Measurements from ENCODE around the gene PGAP3.

PGAP3 gene

DNA sequence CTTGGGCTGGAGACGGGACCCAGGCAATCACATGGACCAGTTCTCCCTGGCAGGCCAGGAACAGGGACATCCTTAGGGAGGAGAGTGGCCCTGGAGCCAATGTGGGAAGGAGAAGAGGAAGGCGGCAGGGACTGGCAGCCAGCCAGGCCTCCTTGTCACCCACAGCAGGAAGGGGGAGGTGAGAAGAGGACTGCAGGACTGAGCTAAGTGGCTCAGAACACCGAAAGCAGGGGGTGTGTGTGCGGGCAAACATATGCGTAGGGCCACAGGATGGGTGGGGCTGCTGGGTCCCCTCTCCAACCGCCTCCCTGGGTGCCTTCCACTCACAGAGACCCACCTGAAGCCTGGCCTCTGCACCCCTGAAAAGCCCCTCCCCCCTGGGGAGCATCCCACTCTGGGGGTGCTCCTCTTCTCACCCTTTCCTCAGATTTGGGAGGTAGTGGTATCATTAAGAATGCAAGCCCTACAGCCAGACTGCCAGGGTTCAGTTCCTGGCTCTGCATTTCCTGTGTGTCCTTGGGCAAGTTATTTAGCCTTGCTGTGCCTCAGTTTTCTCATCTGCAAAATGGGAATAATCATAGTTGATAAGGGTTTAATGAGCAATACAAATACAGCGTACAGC is 11.5 kb downstream of the PGAP3 start:
- intact Hi-C loops (cut with DNase I): no loop called here
- DNase-seq: peak in 5 of 42 donors; percentile 31 to 60 (median 51)

DNA sequence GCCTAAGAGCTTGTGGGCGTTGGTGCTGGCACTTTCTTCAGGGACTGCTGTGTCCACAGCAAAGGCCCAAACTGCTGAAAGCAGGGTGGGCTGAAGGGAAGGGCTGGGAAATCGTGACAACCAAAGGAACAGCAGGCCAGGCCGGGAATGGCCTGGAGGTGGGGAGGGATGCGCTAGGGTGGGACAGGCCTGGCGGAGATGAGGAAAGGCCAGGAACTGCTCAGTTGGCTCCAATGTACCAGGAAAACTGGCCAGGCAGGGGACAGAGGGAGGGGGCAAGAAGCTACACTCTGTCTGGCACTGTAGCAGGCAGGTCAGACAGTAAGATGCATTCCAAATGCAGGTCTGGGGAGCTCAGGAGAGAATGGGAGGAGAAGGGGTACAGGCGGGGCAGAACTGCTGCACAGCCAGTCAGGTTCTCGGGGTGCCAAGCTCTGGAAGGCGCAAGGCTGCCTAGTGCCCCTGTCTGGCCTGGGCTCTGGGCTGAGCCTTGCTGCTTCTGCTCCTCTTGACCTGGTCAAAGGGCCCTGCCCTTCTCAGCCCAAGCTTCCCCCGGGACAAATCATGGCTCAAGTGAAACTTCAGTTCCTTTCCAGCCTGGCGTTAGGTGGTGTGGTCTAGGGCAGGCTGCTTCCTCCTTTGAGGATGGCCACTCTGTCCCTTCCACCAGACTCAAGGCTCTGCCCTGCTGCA is 12.3 kb downstream of the PGAP3 start:
- intact Hi-C loops (cut with DNase I): no loop called here
- no peak for DNase-seq

DNA sequence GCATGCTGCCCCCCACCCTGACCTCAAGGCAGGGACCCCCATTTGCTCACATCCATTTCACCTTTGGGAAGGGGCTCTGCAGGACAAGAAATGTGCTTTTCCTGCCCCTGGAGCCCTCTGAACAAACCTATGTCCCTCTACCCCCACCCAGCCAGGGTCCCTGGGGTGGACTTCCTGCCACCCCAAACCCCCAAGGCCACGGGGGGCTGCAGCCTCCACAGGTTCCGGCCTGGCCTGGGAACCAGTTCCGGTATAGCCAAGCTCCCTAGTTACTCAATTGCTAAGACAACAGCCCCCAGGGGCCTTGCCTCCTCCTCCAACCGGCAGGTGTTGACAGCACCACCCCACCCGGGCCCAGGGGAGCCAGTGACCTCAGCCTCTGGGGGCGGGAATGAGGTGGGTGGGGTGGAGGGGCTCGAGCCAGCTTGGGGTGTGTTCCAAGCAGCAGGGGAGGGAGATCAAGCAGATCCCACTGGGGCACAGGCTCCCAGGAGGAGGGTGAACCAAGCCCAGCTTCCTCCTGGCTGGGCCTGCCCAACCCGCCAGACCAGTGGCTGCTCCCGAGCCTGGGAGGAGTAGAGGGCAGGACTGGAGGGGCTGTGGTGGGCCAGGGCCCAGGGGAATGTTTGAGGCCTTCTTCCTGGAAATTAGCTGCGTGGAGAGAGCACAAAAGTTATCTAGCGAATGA is 13.0 kb downstream of the PGAP3 start:
- no peak for DNase-seq
- intact Hi-C loops (cut with DNase I): loop anchor here (5.0 kb wide), 1 partner anchor 53 kb away; no protein-coding TSS in a partner anchor

DNA sequence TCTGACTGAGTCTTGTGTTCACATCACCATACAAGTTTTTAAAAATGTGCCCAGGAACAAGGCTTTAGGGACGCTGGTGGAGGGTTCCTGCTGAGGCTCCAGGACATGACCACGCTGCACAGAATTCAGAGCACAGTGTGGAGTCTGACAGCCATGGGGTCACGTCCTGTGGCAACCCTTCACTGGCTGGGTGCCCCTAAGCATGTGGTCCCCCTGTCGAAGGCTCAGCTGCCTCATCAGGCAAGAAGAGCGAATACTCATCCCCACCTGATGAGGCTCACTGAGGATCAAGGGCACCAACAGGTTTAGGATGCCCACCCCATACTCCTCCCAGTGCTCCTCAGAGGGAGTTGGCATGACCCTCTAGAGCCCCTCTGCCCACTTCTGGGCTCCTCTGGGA is 13.7 kb downstream of the PGAP3 start:
- intact Hi-C loops (cut with DNase I): loop anchor here (5.0 kb wide), 1 partner anchor 52 kb away; no protein-coding TSS in a partner anchor

DNA sequence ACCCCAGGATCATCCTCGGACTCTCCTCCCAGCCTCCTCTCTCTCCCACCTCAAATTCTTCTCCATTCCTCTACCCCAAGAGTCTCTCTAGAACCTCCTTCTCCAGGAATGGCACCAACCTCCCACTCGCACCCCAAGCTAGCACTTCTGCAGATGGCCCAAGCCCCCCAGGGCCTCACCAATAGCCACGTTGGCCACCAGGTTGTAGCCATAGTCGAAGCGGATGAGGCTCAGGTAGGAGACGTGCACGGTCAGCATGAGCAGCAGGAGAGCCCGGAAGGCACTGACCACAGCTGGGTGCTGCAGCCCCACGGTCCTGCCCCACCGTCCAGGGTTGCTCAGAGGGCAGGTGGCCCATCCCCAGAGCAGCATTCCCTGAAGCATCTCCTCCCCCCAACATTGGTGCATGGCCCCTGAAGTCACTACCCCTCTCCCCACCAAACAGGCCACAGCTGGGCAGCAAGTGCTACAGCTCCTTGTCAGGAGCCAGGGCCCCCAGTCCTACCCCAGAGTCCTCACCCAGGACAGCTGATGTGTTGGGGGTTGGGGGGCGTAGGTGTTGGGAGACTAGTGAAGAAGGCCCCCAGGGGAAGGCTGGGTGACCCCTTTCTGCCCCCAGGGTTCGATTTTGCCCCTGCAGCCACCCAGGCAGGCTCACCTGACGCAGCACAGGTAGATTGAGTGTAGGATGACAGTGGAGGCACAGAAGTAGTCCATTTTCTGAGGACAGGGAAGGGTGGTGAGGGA is 14.3 kb downstream of the PGAP3 start:
- intact Hi-C loops (cut with DNase I): loop anchor here (5.0 kb wide), 1 partner anchor 51 kb away; no protein-coding TSS in a partner anchor
- peak in 1 of 42 donors; percentile 28 for DNase-seq

More for the DNA sequence above, 13.7 kb downstream of the PGAP3 start:
- DNase-seq: no peak

DNA sequence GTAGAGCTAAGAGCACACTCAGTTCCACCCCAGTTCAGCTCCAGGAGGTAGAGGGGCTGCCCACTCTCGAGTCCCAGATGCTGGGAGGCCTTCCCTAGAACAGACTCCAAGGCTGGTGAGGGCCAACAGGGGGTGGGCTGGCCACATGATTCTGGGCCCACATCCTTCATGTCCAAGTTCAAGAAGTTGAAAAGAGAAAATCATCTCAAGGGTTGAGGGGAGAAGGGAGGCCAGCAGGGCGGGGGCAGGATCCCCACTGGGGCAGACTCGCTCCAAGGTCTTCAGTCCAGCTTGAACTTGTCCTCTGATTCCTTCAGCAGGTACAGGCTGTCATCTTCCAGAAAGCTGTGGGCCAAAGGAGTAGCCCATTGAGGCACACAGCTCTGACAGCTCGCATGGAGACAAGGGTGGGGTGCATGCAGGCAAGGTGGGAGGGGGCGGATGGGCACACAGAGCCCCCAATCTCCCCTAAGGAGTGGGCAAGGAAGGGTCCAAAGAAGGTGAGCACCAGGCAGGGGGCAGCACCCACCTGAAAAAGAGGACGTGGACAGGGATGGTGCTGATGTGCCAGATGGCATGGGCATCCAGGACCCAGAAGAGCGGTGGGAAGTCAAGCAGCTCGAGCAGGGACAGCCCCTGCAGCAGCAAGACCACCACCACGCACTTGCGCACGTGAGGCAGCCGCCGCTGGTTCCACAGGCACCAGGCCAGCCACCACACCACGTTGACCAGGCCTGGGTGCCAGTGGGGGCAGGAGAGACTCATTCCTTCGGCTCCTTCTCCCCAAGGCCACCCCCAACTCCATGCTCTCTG is 15.1 kb downstream of the PGAP3 start:
- peak in 1 of 42 donors; percentile 26 for DNase-seq
- intact Hi-C loops (cut with DNase I): loop anchor here (5.0 kb wide), 1 partner anchor 50 kb away; no protein-coding TSS in a partner anchor

DNA sequence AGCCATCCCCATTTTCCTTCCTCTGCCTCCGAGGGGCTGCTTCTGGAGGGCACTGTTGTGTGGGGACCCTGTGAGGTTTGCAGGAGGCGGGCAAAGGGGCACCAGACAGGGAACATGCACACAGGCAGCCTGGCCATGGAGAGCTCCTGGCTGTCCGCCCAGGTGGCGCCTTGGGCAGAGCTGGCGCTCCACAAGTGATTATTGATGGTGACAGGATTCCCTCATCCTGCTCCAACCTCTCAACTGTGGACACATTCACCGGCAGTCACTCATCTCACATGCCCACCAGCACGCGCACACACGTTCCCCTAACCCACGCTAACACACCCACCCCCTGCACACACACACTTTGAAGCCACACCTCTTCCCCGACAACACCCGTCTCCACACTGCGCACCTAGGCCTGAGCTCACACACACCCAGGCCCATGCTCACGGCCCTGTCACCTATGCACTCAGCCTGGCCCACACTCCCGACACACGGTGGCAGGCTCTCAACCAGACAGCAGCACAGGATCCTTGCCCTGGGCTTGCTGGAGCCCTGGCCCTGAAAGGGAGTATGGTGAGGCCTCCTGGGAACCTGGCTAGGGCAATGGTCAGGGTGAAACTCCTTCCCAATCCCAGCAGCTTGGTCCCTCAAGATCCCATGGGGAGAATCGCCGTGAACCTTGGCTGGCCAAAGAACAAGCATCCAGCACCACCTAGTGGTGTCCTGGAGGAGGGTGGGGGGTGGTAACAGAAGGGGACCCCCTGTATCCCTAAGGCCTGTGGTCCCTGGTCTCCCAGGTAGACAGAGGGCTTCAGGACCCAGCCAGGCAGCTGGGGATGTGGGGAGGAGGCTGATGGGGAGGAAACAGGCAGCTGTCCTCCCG is 16.0 kb downstream of the PGAP3 start:
- peak in 24 of 42 donors; percentile 40 to 78 (median 60) for DNase-seq
- intact Hi-C loops (cut with DNase I): loop anchor here (5.0 kb wide), 1 partner anchor 50 kb away; no protein-coding TSS in a partner anchor

DNA sequence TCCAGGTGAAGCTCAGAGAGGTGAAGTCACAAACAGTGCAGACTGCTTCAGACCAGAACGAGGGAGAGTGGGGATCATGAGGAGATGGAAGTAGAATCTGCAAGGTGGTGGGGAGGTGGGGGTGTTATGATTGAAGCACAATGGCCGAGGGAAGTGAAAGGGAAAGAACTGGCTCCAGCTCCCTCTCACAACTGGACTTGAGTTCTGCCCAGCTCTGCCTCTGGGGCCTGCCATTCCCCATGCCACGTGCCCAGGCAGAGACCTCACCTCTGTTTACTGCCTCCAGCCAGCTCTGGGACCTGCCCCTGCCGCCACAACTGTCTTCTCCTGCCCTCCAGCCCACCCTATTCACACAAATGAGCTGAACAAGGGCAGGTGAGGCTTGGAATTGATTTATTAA is 17.1 kb downstream of the PGAP3 start:
- intact Hi-C loops (cut with DNase I): loop anchor here (5.0 kb wide), 1 partner anchor 48 kb away; no protein-coding TSS in a partner anchor

DNA sequence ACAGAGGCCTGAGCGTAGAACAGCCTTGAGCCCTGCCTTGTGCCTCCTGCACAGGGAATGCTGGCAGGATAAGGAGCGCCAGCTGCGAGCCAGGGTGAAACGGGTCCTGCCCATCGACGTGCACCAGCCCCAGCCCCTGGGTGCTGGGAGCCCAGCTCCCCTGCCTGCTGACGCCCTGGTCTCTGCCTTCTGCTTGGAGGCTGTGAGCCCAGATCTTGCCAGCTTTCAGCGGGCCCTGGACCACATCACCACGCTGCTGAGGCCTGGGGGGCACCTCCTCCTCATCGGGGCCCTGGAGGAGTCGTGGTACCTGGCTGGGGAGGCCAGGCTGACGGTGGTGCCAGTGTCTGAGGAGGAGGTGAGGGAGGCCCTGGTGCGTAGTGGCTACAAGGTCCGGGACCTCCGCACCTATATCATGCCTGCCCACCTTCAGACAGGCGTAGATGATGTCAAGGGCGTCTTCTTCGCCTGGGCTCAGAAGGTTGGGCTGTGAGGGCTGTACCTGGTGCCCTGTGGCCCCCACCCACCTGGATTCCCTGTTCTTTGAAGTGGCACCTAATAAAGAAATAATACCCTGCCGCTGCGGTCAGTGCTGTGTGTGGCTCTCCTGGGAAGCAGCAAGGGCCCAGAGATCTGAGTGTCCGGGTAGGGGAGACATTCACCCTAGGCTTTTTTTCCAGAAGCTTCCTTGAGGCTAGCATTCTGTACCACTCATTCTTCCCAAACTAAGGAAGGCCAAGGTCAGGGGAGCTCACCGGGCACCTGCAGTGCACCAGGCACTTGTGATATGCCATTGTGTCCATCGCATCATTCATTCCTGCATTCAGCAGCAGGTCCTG is 17.7 kb downstream of the PGAP3 start:
- no peak for DNase-seq
- intact Hi-C loops (cut with DNase I): loop anchor here (5.0 kb wide), 2 partner anchors 38 to 48 kb away; no protein-coding TSS in a partner anchor

More for the DNA sequence above, 17.1 kb downstream of the PGAP3 start:
- DNase-seq: no peak

DNA sequence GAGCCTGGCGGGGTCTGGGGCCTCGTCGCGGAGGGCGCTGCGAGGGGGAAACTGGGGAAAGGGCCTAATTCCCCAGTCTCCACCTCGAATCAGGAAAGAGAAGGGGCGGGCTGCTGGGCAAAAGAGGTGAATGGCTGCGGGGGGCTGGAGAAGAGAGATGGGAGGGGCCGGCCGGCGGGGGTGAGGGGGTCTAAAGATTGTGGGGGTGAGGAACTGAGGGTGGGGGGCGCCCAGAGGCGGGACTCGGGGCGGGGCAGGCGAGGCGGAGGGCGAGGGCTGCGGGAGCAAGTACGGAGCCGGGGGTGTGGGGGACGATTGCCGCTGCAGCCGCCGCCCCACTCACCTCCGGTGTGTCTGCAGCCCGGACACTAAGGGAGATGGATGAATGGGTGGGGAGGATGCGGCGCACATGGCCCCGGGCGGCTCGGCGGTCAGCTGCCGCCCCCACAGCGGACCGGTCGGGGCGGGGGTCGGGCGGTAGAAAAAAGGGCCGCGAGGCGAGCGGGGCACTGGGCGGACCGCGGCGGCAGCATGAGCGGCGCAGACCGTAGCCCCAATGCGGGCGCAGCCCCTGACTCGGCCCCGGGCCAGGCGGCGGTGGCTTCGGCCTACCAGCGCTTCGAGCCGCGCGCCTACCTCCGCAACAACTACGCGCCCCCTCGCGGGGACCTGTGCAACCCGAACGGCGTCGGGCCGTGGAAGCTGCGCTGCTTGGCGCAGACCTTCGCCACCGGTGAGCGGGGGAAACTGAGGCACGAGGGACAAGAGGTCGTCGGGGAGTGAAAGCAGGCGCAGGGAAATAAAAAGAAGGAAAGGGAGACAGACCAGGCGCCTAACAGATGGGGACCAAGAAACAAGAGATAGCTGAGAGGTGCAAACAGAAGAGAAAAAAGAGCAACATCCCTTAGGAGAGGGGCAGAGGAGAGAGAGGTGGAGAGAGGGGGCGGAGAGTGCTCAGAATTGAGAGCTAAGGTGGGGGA is 19.6 kb downstream of the PGAP3 start, which contains the start of gene PNMT:
Gene PNMT, plus strand, starts transcription at position 509 of the 980 bp plus-strand sequence. Its CDS starts 23 bp downstream, at position 532.
- peak in 39 of 42 donors; percentile 57 to 88 (median 76) for DNase-seq
- intact Hi-C loops (cut with DNase I): loop anchor here (5.0 kb wide), 1 partner anchor 36 kb away; no protein-coding TSS in a partner anchor

DNA sequence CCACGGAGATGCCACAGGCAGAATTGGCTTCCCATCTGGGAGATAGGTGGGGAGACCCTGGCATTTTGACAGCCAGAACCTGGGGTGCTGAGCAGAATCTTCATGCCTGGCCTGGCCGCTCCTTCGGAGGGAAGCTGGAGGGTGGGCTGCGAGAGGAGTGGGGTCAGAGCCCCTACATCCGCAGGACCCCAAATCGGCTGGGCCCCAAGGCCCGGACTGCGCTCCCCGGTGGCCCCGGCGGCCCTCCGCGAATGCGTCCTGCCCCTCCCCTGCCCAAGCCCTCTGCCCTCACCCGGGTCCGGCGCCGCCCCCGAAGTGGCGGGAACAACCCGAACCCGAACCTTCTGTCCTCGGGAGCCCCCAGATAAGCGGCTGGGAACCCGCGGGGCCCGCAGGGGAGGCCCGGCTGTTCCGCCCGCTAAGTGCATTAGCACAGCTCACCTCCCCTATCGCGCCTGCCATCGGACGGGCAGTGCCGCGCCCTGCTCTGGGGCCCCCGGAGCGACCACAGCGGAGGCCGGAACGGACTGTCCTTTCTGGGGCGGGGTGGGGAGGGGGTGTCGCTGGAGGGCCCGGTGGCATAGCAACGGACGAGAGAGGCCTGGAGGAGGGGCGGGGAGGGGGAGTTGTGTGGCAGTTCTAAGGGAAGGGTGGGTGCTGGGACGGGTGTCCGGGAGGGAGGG is 20.5 kb downstream of the PGAP3 start:
- peak in 2 of 42 donors; percentile 50 to 51 for DNase-seq
- intact Hi-C loops (cut with DNase I): loop anchor here (5.0 kb wide), 1 partner anchor 35 kb away; no protein-coding TSS in a partner anchor

DNA sequence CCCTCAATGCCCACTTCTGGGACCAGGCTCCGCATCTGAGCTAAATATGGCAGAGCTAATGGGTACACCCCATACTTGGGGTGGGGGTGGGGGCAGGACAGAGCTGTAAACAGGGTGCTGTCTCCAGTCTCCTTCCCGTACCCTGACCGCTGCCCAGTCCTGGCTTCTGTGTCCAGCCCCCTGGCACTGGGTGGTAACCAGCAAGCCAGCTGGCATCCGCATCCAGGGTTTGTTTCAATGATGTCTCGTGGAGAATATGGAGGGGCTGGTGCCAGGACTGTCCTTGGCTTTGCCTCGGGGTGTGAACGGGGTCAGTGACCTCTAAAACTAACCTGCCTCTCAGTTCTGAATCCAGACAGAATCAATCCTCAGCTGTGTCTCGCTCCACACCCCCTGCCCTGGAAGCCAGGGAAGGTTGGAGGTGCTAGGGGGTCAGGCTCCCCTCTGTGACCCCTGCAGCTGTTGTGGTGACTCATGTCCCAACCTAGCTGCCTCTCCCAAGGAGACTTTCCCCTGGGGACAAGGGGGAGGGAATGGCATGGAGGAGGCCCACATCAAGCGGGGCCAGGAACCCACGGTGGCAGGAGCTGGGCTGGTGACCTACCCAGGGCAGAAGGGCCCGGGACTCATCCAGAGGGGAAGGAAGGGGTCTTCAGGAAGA is 21.1 kb downstream of the PGAP3 start:
- peak in 26 of 42 donors; percentile 40 to 83 (median 62) for DNase-seq
- intact Hi-C loops (cut with DNase I): loop anchor here (5.0 kb wide), 1 partner anchor 34 kb away; no protein-coding TSS in a partner anchor

DNA sequence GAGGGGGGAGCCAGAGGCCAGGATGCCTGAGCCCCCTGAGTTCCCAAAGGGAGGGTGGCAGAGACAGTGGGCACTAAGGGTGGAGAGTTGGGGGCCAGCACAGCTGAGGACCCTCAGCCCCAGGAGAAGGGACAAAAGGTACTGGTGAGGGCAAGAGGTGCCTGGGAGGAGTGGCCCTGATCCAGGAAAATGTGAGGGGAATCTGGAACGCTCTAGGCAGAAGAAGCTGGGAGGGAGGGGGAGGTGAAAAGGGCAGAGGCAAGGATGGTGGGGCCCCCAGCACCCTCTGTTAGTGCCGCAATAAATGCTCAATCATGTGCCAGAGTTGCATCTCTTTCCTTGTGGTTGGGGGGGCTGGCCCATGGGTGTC is 21.6 kb downstream of the PGAP3 start:
- peak in 1 of 42 donors; percentile 19 for DNase-seq
- intact Hi-C loops (cut with DNase I): loop anchor here (5.0 kb wide), 1 partner anchor 34 kb away; no protein-coding TSS in a partner anchor

Measured in head of caudate nucleus (tissue), 42 donors.